ENCODE data around the gene PMPCA. TPM values are rescaled to one million over a fixed set of nuclear protein-coding genes. Genes with fewer than 3 reads are reported as not detected.

The PMPCA gene
- total and polyA plus RNA-seq, 2 donors (not counting 1 experiment from before 2014, with no cell fraction given), result 26.4 to 70.2 TPM

GRCh38 chr9:136443087-136443486 is 32.6 kb downstream of the PMPCA start:
- Histone ChIP-seq H3K9me3 (ENCODE audit: control insufficient read depth, insufficient read depth, low read depth, low read length) (no peaks in the 10 kb centered on the region), H3K27ac (ENCODE audit: insufficient read depth, low read length) (no peak overlapping the region), H2AFZ (ENCODE audit: low read length) (no peak overlapping the region), H3K27me3 (ENCODE audit: control insufficient read depth, insufficient read depth, low read length) (no peaks in the 10 kb centered on the region), H3K4me3 (replicated peaks in 1 of 4; ENCODE audit: control extremely low read depth in 1 of 4, insufficient read depth in 1 of 4, low read depth in 3 of 4, low read length in 4 of 4) (no peak overlapping the region), H3K79me2 (ENCODE audit: control insufficient read depth, insufficient read depth, low read length) (peaks cover 10% of the 10 kb centered on the region), H4K20me1 (ENCODE audit: control insufficient read depth, extremely low read depth, insufficient read depth, low read length) (no peaks in the 10 kb centered on the region), H3K36me3 (ENCODE audit: control insufficient read depth, insufficient read depth, low read length) (peaks cover 35% of the 10 kb centered on the region), H3K4me2 (ENCODE audit: extremely low read depth, insufficient read depth, low read length) (no peak overlapping the region), H3K9ac (ENCODE audit: insufficient read depth, low read length) (no peak overlapping the region), H3K4me1 (ENCODE audit: control insufficient read depth, extremely low read depth, insufficient read depth, low read length) (peaks cover 4% of the 10 kb centered on the region)
- DNase-seq (ENCODE audit: low read depth in 2 of 2), result no peak
- TF ChIP-seq EZH2 (IDR thresholded peaks at IDR 0.05; ENCODE audit: low read length, missing control alignments) (no peak), CTCF (conservative IDR thresholded peaks at IDR 0.05 in 1 of 2, IDR thresholded peaks at IDR 0.05 in 1 of 2; ENCODE audit: low read depth in 1 of 2, low read length in 2 of 2) (no peak)

DNA sequence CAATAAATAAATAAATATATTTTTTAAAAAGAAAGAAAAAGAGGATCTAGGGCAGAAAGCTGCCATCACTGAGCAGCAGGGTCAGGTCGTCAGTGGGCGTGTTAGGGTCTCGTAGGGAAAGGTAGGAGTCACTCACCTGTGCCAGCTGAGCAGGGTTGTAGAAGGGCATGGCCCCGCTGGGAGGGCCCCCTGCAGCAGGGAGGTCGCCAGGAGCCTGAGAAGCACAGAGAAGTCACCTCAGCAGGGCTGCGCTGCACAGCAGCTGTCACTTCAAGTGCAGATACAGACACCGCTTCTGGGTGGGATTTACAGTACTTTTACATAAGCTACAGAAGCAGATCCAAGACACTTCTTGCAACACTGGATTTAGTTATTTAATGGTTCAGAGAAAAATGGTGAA is 33.2 kb downstream of the PMPCA start:
- Histone ChIP-seq H3K79me2 (ENCODE audit: control insufficient read depth, insufficient read depth, low read length) (peaks cover 4% of the 10 kb centered on the region), H2AFZ (ENCODE audit: low read length) (no peak overlapping the region), H3K9me3 (ENCODE audit: control insufficient read depth, insufficient read depth, low read depth, low read length) (no peaks in the 10 kb centered on the region), H3K9ac (ENCODE audit: insufficient read depth, low read length) (no peak overlapping the region), H3K27ac (ENCODE audit: insufficient read depth, low read length) (no peak overlapping the region), H4K20me1 (ENCODE audit: control insufficient read depth, extremely low read depth, insufficient read depth, low read length) (no peaks in the 10 kb centered on the region), H3K4me3 (replicated peaks in 1 of 4; ENCODE audit: control extremely low read depth in 1 of 4, insufficient read depth in 1 of 4, low read depth in 3 of 4, low read length in 4 of 4) (no peak overlapping the region), H3K4me2 (ENCODE audit: extremely low read depth, insufficient read depth, low read length) (no peak overlapping the region), H3K36me3 (ENCODE audit: control insufficient read depth, insufficient read depth, low read length) (peaks cover 38% of the 10 kb centered on the region), H3K4me1 (ENCODE audit: control insufficient read depth, extremely low read depth, insufficient read depth, low read length) (peaks cover 4% of the 10 kb centered on the region), H3K27me3 (ENCODE audit: control insufficient read depth, insufficient read depth, low read length) (no peaks in the 10 kb centered on the region)
- TF ChIP-seq CTCF (conservative IDR thresholded peaks at IDR 0.05 in 1 of 2, IDR thresholded peaks at IDR 0.05 in 1 of 2; ENCODE audit: low read depth in 1 of 2, low read length in 2 of 2) (no peak), EZH2 (IDR thresholded peaks at IDR 0.05; ENCODE audit: low read length, missing control alignments) (no peak)
- no peak for DNase-seq (ENCODE audit: low read depth in 2 of 2)

DNA sequence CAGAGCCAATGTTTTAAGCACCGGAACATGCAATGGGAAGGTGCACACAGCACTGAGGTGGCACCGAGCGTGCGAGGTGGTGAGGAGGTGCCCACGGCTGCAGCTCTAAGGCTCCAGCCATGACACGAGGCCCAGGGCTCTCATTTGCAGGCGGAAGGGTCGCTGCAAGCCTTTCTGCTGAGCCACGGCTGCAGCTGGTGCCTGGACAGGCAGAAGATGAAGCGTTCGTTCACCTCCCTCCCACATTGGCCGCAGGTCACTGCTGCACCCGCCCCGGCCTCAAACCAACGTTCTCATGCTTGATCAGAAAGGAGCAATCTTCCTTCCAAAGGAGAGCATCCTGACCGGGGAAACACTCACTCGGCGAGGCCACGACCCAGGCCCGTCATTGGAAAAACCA is 33.6 kb downstream of the PMPCA start:
- H3K9ac ChIP-seq (ENCODE audit: insufficient read depth, low read length), result no peak overlapping the region
- no peaks in the 10 kb centered on the region for H3K27me3 ChIP-seq (ENCODE audit: control insufficient read depth, insufficient read depth, low read length)
- peaks cover 38% of the 10 kb centered on the region for H3K36me3 ChIP-seq (ENCODE audit: control insufficient read depth, insufficient read depth, low read length)
- H3K4me2 ChIP-seq (ENCODE audit: extremely low read depth, insufficient read depth, low read length), result no peak overlapping the region
- H3K79me2 ChIP-seq (ENCODE audit: control insufficient read depth, insufficient read depth, low read length), result peaks cover under 1% of the 10 kb centered on the region
- no peak for TF ChIP-seq EZH2 (IDR thresholded peaks at IDR 0.05; ENCODE audit: low read length, missing control alignments)
- no peak for TF ChIP-seq CTCF (conservative IDR thresholded peaks at IDR 0.05 in 1 of 2, IDR thresholded peaks at IDR 0.05 in 1 of 2; ENCODE audit: low read depth in 1 of 2, low read length in 2 of 2)
- H4K20me1 ChIP-seq (ENCODE audit: control insufficient read depth, extremely low read depth, insufficient read depth, low read length), result no peaks in the 10 kb centered on the region
- H3K9me3 ChIP-seq (ENCODE audit: control insufficient read depth, insufficient read depth, low read depth, low read length), result no peaks in the 10 kb centered on the region
- no peak for DNase-seq (ENCODE audit: low read depth in 2 of 2)
- H3K4me1 ChIP-seq (ENCODE audit: control insufficient read depth, extremely low read depth, insufficient read depth, low read length), result peaks cover 4% of the 10 kb centered on the region
- no peak overlapping the region for H3K27ac ChIP-seq (ENCODE audit: insufficient read depth, low read length)
- H2AFZ ChIP-seq (ENCODE audit: low read length), result no peak overlapping the region
- no peak overlapping the region for H3K4me3 ChIP-seq (replicated peaks in 1 of 4; ENCODE audit: control extremely low read depth in 1 of 4, insufficient read depth in 1 of 4, low read depth in 3 of 4, low read length in 4 of 4)
